Right lobe of liver (tissue), 4 donors: Measurements from ENCODE around the gene SFT2D1.

Experiments
- POLR2A ChIP-seq: fragments of 450-650 bp; IDR thresholded peaks from one replicate; pipeline ENCODE4 v1.6.1; 2017; ENCODE audit warnings: antibody characterized with exemption, mild to moderate bottlenecking
- TF ChIP-seq, protein P1 (sequence below), 4 donors: fragments of 200-600 bp in 3 of 4; fragments of 450-650 bp in 1 of 4; IDR thresholded peaks; one replicate each; pipeline versions ENCODE4 v1.5.1 to v1.8.0; 2016 to 2022; ENCODE audit warnings: antibody characterized with exemption in 4 of 4, mild to moderate bottlenecking in 2 of 4
- donor health status: DM: no; HTN: no; CAD: no.
- donor health status: DM: no; HTN: no; CAD: no.
- donor health status: DM: no; HTN: yes; CAD: no.

DNA sequence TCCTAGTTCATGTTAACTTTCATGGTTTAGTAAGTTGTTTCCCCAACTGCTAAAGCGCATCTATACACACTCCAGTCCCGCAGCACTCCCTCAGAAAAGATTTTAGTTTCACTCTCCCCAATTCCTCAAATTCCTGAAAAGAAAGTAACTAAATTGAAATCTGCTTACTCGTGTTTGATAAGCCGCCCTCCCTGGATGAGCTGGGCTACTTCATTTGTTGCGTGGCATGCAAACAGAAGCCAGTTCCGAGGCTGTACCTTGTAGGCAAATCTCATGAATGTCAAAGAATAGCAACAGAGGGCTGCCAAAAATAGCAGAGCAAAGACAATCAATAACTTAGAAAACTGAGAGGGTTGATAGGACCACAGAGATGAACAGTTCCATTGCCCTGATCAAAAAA, 23.5 kb upstream of the SFT2D1 start:
- TF ChIP-seq, protein P1, sequence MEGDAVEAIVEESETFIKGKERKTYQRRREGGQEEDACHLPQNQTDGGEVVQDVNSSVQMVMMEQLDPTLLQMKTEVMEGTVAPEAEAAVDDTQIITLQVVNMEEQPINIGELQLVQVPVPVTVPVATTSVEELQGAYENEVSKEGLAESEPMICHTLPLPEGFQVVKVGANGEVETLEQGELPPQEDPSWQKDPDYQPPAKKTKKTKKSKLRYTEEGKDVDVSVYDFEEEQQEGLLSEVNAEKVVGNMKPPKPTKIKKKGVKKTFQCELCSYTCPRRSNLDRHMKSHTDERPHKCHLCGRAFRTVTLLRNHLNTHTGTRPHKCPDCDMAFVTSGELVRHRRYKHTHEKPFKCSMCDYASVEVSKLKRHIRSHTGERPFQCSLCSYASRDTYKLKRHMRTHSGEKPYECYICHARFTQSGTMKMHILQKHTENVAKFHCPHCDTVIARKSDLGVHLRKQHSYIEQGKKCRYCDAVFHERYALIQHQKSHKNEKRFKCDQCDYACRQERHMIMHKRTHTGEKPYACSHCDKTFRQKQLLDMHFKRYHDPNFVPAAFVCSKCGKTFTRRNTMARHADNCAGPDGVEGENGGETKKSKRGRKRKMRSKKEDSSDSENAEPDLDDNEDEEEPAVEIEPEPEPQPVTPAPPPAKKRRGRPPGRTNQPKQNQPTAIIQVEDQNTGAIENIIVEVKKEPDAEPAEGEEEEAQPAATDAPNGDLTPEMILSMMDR (IDR thresholded peaks at IDR 0.05): no peak
- TF ChIP-seq POLR2A: no peak
